GM20000 (cell line): ENCODE results near the gene NPBWR2.
A peak's percentile ranks its signal among the peaks of the same experiment; 100 is the strongest.

Source experiments
- DNase-seq: peaks from one replicate; pipeline ENCODE4 v3.0.0; 2012; ENCODE audit warnings: low spot score
- TF ChIP-seq, protein P1 (sequence below): IDR thresholded peaks from 2 replicates; pipeline ENCODE4 v1.5.1; 2012; ENCODE audit warnings: mild to moderate bottlenecking, control low read depth; ENCODE audit errors: extremely low read depth, missing control alignments

The NPBWR2 gene

DNA sequence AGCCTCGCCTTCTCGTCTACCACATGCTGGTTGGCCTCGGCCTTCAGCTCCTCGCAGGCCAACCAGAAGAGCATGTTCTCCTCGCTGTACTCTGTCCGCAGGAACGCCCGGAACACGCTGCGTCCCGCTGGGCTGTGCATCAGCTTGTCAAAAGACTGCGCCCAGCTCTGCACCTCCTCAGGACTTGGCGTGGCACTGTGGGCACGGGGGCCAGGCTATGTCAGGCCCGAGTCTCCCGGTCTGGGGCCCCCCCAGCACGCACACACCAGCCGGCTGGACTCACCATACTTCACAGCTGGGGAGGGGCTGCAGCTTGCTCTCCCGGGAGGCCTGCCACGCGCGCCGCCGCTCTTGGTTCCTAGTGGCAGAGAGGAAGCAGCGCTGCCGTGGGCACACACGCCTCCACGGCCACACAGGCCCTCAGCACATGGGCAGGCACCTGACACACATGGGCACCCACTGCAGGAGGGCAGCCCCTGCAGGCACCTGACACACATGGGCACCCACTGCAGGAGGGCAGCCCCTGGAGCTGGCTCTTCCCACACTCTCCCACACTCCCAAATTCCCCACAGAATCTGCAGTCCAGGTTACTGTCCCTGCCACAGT is 33.1 kb downstream of the NPBWR2 start:
- DNase-seq = no peak
- TF ChIP-seq, protein P1, sequence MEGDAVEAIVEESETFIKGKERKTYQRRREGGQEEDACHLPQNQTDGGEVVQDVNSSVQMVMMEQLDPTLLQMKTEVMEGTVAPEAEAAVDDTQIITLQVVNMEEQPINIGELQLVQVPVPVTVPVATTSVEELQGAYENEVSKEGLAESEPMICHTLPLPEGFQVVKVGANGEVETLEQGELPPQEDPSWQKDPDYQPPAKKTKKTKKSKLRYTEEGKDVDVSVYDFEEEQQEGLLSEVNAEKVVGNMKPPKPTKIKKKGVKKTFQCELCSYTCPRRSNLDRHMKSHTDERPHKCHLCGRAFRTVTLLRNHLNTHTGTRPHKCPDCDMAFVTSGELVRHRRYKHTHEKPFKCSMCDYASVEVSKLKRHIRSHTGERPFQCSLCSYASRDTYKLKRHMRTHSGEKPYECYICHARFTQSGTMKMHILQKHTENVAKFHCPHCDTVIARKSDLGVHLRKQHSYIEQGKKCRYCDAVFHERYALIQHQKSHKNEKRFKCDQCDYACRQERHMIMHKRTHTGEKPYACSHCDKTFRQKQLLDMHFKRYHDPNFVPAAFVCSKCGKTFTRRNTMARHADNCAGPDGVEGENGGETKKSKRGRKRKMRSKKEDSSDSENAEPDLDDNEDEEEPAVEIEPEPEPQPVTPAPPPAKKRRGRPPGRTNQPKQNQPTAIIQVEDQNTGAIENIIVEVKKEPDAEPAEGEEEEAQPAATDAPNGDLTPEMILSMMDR = no peak

DNA sequence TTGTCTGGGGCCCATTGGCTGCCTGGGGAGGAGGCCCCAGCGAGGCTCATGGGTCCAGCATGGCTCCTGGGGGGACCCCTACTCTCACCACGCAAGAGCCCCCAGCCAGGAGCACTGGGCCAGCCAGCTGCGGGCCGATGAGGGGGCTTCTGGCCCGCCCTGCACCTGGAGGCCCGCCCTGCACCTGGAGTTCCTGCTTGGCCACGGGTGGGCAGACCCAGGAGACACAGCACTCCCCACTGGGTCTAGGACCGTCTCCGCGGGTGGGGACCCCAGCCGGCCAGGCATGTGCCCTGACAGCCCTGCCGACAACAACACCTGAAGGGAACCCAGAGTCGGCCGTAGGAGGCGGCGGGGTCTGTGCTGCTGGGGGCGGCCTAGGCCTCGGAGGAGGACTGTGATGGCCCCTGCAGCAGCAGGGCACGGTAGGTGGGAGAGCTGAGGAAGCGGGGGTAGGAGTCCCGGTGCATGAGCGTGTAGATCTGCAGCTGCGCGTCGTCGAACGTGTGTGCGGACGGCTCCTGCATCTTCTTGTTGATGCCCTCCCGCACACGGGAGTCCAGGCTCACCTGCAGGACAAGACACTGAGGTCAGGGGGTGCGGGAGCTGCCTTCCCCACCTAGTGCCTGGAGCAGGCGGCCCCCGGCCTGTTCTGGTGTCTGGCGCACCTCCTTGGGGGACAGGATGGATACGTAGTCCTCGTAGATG is 33.7 kb downstream of the NPBWR2 start:
- TF ChIP-seq, protein P1 = no peak
- no peak for DNase-seq

DNA sequence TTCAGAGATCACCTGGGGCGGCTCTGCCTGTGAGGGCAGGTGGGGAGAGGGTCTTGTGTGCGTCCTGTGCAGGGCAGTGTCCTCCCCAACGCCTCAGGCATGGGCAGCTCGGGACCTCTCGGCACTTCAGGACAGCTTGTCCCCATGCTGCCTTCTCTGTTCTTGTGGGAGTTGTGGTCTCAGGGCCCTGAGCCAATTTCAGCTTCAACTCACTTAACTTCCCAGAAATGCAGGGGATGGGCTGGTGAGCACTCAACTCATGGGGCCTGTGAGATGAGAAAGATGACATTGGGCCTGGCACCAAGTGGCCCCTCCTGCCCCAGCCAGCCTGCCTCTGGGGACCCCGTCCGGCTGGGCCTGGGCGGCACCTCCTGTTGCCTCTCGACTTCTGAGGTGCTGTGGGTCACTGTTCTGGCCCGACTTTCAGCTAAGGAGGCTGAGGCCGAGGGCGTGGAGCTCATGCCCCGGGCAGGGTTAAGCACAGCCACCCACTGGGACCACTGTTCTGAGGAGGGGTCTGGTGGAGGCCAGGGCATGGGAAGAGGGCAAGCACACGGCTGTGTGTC is 34.8 kb downstream of the NPBWR2 start:
- TF ChIP-seq, protein P1 = no peak
- no peak for DNase-seq

DNA sequence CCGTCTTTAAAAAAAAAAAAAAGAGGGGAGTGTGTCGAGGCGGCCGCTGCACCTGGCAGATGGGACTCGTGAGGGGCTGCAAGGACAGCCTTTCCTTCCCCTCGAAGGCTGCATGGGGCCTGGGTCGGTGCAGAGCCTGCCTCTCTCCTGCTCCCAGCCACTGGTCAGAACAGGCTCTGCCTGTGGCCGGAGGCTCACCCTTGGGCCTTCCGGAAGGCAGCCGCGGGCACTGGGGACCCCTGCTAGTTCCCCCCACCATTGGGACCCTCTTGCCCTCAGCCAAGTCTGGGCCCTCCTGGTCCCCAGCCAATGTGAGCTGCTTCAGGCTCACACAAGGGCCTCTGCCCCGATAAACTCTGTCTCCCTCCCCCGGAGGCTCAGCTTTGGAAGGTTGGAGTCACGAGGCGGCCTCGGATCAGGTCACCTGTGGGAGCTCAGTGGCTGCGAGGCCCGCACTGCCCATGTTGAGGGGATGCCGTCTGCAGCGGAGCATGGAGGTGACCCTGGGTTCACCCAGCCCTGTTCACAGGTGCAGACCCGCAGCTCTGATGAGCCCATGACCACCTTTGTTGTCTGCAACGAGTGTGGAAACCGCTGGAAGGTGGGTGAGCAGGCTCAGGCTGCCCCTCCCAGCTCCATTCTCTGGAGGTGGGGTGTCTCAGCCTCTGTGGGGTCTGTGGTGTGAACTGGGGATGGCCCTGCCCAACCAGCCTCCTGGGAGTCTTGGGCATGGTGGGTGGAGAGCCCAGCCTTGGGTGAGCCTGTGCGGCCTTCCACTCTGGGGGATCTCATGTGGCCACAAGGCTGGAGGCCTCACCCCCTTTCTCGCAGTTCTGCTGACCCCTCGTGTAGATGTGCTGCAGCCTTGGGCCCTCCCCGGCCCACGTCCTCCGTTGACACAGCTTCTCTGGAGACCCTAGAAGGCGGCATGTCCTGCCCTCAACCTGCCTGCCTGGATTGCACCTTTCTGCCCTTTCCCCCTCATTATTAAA is 35.7 kb downstream of the NPBWR2 start:
- DNase-seq = no peak
- TF ChIP-seq, protein P1 = no peak

DNA sequence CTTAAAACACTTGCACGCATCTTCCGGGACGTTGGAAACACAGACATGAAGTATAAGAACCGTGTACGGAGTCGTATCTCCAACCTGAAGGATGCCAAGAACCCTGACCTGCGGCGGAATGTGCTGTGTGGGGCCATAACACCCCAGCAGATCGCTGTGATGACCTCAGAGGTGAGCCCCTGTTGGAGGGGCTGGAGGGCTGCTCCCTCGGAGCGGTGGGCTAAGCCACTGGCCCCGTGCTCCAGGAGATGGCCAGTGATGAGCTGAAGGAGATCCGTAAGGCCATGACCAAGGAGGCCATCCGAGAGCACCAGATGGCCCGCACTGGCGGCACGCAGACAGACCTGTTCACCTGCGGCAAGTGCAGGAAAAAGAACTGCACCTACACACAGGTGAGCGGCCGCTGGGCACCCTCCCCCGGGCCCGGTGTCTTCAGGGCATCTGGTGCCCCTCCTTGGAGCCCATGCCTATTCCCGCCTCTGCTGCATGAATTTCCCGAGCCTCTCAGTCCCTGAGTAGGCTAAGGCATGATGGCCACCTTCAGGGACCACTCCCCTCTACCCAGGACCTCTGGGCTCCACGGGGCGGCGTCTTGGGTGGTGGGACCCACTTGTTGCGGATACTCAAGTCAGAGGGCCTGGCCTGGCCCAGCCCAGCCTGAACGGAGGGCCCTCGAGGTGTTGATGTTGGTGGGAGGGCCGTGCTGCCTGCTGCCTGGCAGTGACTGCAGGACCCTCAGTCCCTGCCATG is 36.9 kb downstream of the NPBWR2 start:
- DNase-seq = no peak
- TF ChIP-seq, protein P1 = no peak

DNA sequence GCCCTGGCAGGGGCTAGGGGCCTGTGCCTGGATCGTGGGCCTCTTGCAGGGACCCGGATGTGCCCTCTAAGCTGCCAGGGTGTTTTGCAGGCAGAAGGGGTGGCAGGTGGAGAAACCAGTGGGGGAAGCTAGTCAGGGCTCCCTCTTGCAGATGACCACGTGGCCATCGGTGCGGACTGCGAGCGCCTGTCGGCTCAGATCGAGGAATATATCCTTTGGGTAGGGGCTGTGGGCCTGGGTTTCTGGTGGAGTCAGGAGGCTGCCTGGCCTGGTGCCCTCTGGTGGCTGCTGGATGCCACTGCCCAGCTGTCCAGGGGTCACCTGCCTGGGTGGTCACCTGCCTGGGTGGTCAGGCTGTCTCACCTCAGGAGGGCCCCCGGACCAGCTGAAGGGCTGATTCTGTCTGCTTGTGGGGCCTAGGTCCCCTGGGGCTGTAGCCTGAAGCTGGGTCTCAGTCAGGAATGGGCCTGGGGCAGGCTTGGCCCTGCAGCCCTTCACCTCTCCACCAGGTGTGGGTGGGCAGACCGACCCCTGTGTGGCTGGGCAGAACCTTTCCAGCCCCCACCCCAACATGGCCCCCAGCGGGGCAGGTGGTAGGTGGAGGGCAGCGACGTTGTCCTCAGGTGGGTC is 37.6 kb downstream of the NPBWR2 start:
- DNase-seq = peak; percentile 77
- TF ChIP-seq, protein P1 = peak; percentile 56
